Mesenteric fat pad (tissue), 1 donor: ENCODE data around the gene NRXN3. TPM values are rescaled to one million over a fixed set of nuclear protein-coding genes. Genes with fewer than 3 reads are reported as not detected.

Experiments used
- DNase-seq: peaks from one replicate; pipeline ENCODE4 v3.0.0-alpha.2; 2020; ENCODE audit warnings: low spot score
- total RNA-seq: library from RNA; stranded (reverse); fragmentation: NEBNext Ultra II Directional; extraction: Animal tissue kit (Norgen Biotek cat#: 25700); gene quantifications from one replicate; pipeline ENCODE4 v1.2.1, GENCODE V29; 2021
- donor health status: DM: yes; HTN: yes; CAD: no.

Gene NRXN3
- total RNA-seq, 1 donor from 2014 or later: 0.84 TPM

GRCh38 chr14:79117561-79117960 is 947.4 kb downstream of the NRXN3 start:
- DNase-seq: no peak

- no peak for DNase-seq
Observed at GRCh38 chr14:79118291-79118690, 948.1 kb downstream of the NRXN3 start.

- no peak for DNase-seq
Observed at GRCh38 chr14:79134361-79134760, 964.2 kb downstream of the NRXN3 start.

GRCh38 chr14:79136071-79137044 is 966.2 kb downstream of the NRXN3 start:
- DNase-seq: no peak

GRCh38 chr14:79137045-79137430 is 966.9 kb downstream of the NRXN3 start:
- DNase-seq: no peak

GRCh38 chr14:79137836-79138235 is 967.7 kb downstream of the NRXN3 start:
- DNase-seq: no peak

GRCh38 chr14:79144896-79145295 is 974.7 kb downstream of the NRXN3 start:
- DNase-seq: no peak

GRCh38 chr14:79150226-79150625 is 980.1 kb downstream of the NRXN3 start:
- no peak for DNase-seq

- no peak for DNase-seq
Observed at GRCh38 chr14:79157369-79157768, 987.2 kb downstream of the NRXN3 start.

GRCh38 chr14:79161571-79161970 is 991.4 kb downstream of the NRXN3 start:
- no peak for DNase-seq

GRCh38 chr14:79162833-79163232 is 992.7 kb downstream of the NRXN3 start:
- no peak for DNase-seq

- DNase-seq: no peak
Observed at GRCh38 chr14:79165471-79166090, 995.4 kb downstream of the NRXN3 start.

GRCh38 chr14:79166171-79166570 is 996.0 kb downstream of the NRXN3 start:
- DNase-seq: no peak

- DNase-seq: no peak
Observed at GRCh38 chr14:79167957-79168356, 997.8 kb downstream of the NRXN3 start.

GRCh38 chr14:79175671-79176070 is 1005.5 kb downstream of the NRXN3 start:
- DNase-seq: no peak

- no peak for DNase-seq
Observed at GRCh38 chr14:79177106-79177505, 1006.9 kb downstream of the NRXN3 start.

GRCh38 chr14:79178719-79179118 is 1008.5 kb downstream of the NRXN3 start:
- DNase-seq: no peak

- DNase-seq: no peak
Observed at GRCh38 chr14:79179985-79180384, 1009.8 kb downstream of the NRXN3 start.

GRCh38 chr14:79180656-79181055 is 1010.5 kb downstream of the NRXN3 start:
- DNase-seq: no peak

GRCh38 chr14:79186523-79186922 is 1016.4 kb downstream of the NRXN3 start:
- no peak for DNase-seq

GRCh38 chr14:79193689-79194477 is 1023.7 kb downstream of the NRXN3 start:
- DNase-seq: no peak

- no peak for DNase-seq
Observed at GRCh38 chr14:79196216-79196615, 1026.0 kb downstream of the NRXN3 start.
